ENCODE data around the gene GAS2.

The GAS2 gene

GRCh38 chr11:22742157-22742613 lies 75.8 kb downstream of the GAS2 start:
- 0% methylated on average over 1 of the region's 2 CpGs for WGBS (ENCODE audit: insufficient coverage)
- peak in 2 of 3 donors; percentile 24 to 48 for DNase-seq
- Histone ChIP-seq H3K27me3 (replicated peaks in 2 of 5; ENCODE audit: control insufficient read depth in 4 of 5, insufficient read depth in 5 of 5, low read length in 4 of 5) (no peaks in the 10 kb centered on the region), H3K4me1 (ENCODE audit: control extremely low read depth in 1 of 4, control insufficient read depth in 4 of 4, insufficient read depth in 4 of 4, low read length in 3 of 4) (peaks cover 0 to 2% (median 0%) of the 10 kb centered on the region in 4 experiments), H3K9me3 (ENCODE audit: control extremely low read depth in 1 of 5, control insufficient read depth in 4 of 5, insufficient read depth in 2 of 5, low read depth in 1 of 5, low read length in 4 of 5) (no peaks in the 10 kb centered on the region), H3K36me3 (ENCODE audit: control insufficient read depth in 4 of 4, insufficient read depth in 4 of 4, low read length in 3 of 4) (no peaks in the 10 kb centered on the region), H3K4me3 (ENCODE audit: control insufficient read depth in 1 of 7, extremely low read depth in 1 of 7, insufficient read depth in 4 of 7, low read depth in 2 of 7, low read length in 6 of 7) (no peak overlapping the region), H3K27ac (ENCODE audit: insufficient read depth in 1 of 2, low read depth in 1 of 2, low read length in 2 of 2, poor library complexity in 1 of 2, severe bottlenecking in 2 of 2) (no peak overlapping the region)
- ChIA-PET CTCF (no interaction called here), POLR2A (no interaction called here)

DNA sequence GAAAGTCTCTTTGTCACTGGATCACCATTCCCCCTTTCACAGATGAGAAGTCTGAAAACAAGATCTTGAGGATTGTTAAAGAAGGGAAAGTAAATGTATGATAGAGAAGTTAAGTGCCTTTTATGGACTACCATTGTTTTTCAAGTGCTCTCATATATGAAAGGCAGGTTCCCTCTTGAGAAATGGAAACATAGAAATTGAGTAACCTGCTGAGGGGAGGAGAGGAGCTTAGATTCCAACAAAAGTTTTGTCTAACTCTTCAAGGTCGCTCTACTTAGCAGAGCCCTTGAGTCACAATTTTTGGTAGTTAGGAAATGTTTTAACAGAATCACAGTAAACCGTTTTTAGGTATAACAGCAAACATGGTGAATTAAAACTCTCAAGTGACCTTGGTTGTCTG lies 83.1 kb downstream of the GAS2 start:
- DNase-seq = no peak
- Histone ChIP-seq H3K27me3 (replicated peaks in 2 of 5; ENCODE audit: control insufficient read depth in 4 of 5, insufficient read depth in 5 of 5, low read length in 4 of 5) (no peaks in the 10 kb centered on the region), H3K4me1 (ENCODE audit: control extremely low read depth in 1 of 4, control insufficient read depth in 4 of 4, insufficient read depth in 4 of 4, low read length in 3 of 4) (peaks cover 4 to 22% (median 12%) of the 10 kb centered on the region in 4 experiments), H3K27ac (ENCODE audit: insufficient read depth in 1 of 2, low read depth in 1 of 2, low read length in 2 of 2, poor library complexity in 1 of 2, severe bottlenecking in 2 of 2) (no peak overlapping the region), H3K36me3 (ENCODE audit: control insufficient read depth in 4 of 4, insufficient read depth in 4 of 4, low read length in 3 of 4) (no peaks in the 10 kb centered on the region), H3K9me3 (ENCODE audit: control extremely low read depth in 1 of 5, control insufficient read depth in 4 of 5, insufficient read depth in 2 of 5, low read depth in 1 of 5, low read length in 4 of 5) (no peaks in the 10 kb centered on the region), H3K4me3 (ENCODE audit: control insufficient read depth in 1 of 7, extremely low read depth in 1 of 7, insufficient read depth in 4 of 7, low read depth in 2 of 7, low read length in 6 of 7) (no peak overlapping the region)
- 90% methylated on average over 2 of the region's 2 CpGs for WGBS (ENCODE audit: insufficient coverage)
- POLR2A ChIA-PET = no interaction called here
- CTCF ChIA-PET = no interaction called here

- peaks cover 4 to 22% (median 12%) of the 10 kb centered on the region in 4 experiments for H3K4me1 ChIP-seq (ENCODE audit: control extremely low read depth in 1 of 4, control insufficient read depth in 4 of 4, insufficient read depth in 4 of 4, low read length in 3 of 4)
Measured at GRCh38 chr11:22752908-22753310, 86.5 kb downstream of the GAS2 start.

DNA sequence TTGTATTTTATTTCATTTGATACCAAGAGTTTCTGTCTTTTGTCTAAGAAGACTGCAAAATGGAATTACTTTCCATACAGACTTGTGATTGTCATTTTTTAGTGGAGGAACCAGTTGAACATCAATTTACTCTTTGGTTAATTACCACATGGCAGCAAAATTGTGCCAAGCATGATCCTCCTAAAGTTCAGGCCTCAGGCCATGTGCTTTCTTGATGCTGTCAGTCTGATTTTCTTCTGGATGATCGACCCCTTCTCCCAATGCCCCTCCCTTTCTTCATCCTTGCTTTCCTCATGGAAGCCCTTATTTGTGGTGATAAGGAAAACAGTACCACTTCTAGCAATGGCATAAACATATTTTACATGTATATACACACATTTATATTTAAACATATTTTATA lies 87.0 kb downstream of the GAS2 start:
- no peaks in the 10 kb centered on the region for H3K36me3 ChIP-seq (ENCODE audit: control insufficient read depth in 4 of 4, insufficient read depth in 4 of 4, low read length in 3 of 4)
- CTCF ChIA-PET = no interaction called here
- no peak for DNase-seq
- no peaks in the 10 kb centered on the region for H3K9me3 ChIP-seq (ENCODE audit: control extremely low read depth in 1 of 5, control insufficient read depth in 4 of 5, insufficient read depth in 2 of 5, low read depth in 1 of 5, low read length in 4 of 5)
- peak overlapping the region; percentile 18 to 64 for H3K27ac ChIP-seq (ENCODE audit: insufficient read depth in 1 of 2, low read depth in 1 of 2, low read length in 2 of 2, poor library complexity in 1 of 2, severe bottlenecking in 2 of 2)
- H3K4me3 ChIP-seq (ENCODE audit: control insufficient read depth in 1 of 7, extremely low read depth in 1 of 7, insufficient read depth in 4 of 7, low read depth in 2 of 7, low read length in 6 of 7) = no peak overlapping the region
- H3K4me1 ChIP-seq (ENCODE audit: control extremely low read depth in 1 of 4, control insufficient read depth in 4 of 4, insufficient read depth in 4 of 4, low read length in 3 of 4) = peaks cover 4 to 22% (median 12%) of the 10 kb centered on the region in 4 experiments
- H3K27me3 ChIP-seq (replicated peaks in 2 of 5; ENCODE audit: control insufficient read depth in 4 of 5, insufficient read depth in 5 of 5, low read length in 4 of 5) = no peaks in the 10 kb centered on the region
- POLR2A ChIA-PET = no interaction called here
- WGBS (ENCODE audit: insufficient coverage) = no CpG with 5 or more reads among the region's 1 CpG

More at GRCh38 chr11:22752908-22753310, 86.5 kb downstream of the GAS2 start:
- CTCF ChIA-PET = no interaction called here
- DNase-seq = peak in 2 of 3 donors; percentile 37 to 55
- H3K4me3 ChIP-seq (ENCODE audit: control insufficient read depth in 1 of 7, extremely low read depth in 1 of 7, insufficient read depth in 4 of 7, low read depth in 2 of 7, low read length in 6 of 7) = peak overlapping the region in 1 of 7 experiments; percentile 4
- H3K9me3 ChIP-seq (ENCODE audit: control extremely low read depth in 1 of 5, control insufficient read depth in 4 of 5, insufficient read depth in 2 of 5, low read depth in 1 of 5, low read length in 4 of 5) = no peaks in the 10 kb centered on the region
- POLR2A ChIA-PET = no interaction called here
- no CpG with 5 or more reads among the region's 3 CpGs for WGBS (ENCODE audit: insufficient coverage)
- no peaks in the 10 kb centered on the region for H3K36me3 ChIP-seq (ENCODE audit: control insufficient read depth in 4 of 4, insufficient read depth in 4 of 4, low read length in 3 of 4)
- no peaks in the 10 kb centered on the region for H3K27me3 ChIP-seq (replicated peaks in 2 of 5; ENCODE audit: control insufficient read depth in 4 of 5, insufficient read depth in 5 of 5, low read length in 4 of 5)
- peak overlapping the region; percentile 18 to 64 for H3K27ac ChIP-seq (ENCODE audit: insufficient read depth in 1 of 2, low read depth in 1 of 2, low read length in 2 of 2, poor library complexity in 1 of 2, severe bottlenecking in 2 of 2)

DNA sequence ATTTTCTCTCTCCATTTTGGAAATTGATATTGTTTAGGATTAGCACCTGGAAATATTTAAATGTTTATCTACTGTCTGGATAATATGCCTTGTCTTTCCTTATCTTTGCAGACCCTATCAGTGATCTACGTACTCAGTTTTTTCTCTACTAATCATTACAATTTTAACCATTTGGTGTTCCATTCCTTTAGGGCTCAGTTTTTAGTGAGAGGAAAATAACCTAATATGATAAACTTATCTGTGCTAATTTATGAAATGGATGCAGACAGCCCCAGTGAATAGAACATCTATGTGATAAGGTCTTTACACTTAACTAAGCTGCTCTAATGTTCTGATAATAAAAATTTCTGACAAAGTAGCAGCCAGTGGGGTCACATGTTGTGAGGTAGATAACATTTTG lies 94.7 kb downstream of the GAS2 start:
- POLR2A ChIA-PET = no interaction called here
- DNase-seq = no peak
- CTCF ChIA-PET = no interaction called here
- H3K9me3 ChIP-seq (ENCODE audit: control extremely low read depth in 1 of 5, control insufficient read depth in 4 of 5, insufficient read depth in 2 of 5, low read depth in 1 of 5, low read length in 4 of 5) = no peaks in the 10 kb centered on the region
- no peaks in the 10 kb centered on the region for H3K4me1 ChIP-seq (ENCODE audit: control extremely low read depth in 1 of 4, control insufficient read depth in 4 of 4, insufficient read depth in 4 of 4, low read length in 3 of 4)
- no peak overlapping the region for H3K27ac ChIP-seq (ENCODE audit: insufficient read depth in 1 of 2, low read depth in 1 of 2, low read length in 2 of 2, poor library complexity in 1 of 2, severe bottlenecking in 2 of 2)
- no peaks in the 10 kb centered on the region for H3K36me3 ChIP-seq (ENCODE audit: control insufficient read depth in 4 of 4, insufficient read depth in 4 of 4, low read length in 3 of 4)
- H3K27me3 ChIP-seq (replicated peaks in 2 of 5; ENCODE audit: control insufficient read depth in 4 of 5, insufficient read depth in 5 of 5, low read length in 4 of 5) = no peaks in the 10 kb centered on the region
- H3K4me3 ChIP-seq (ENCODE audit: control insufficient read depth in 1 of 7, extremely low read depth in 1 of 7, insufficient read depth in 4 of 7, low read depth in 2 of 7, low read length in 6 of 7) = no peak overlapping the region
- WGBS (ENCODE audit: insufficient coverage) = no CpG with 5 or more reads among the region's 1 CpG

DNA sequence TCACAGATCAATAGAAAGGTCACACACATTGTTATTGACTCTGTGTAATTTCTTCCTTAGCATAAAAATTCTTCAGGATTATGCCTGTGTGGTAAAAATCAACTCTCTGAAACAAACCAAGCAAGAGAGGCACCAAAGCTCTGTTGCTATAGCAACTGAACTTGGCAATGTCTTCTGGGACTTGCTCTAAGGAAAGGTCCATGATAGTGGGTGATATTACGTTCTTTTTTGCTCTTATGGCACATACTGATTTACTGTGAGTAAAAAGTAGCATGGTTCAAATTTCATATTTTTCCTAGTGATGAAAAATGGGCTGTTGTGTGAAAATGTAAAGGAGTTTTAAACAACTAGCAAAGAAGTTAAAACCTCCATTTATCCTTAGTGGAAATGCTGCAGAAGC lies 96.8 kb downstream of the GAS2 start:
- ChIA-PET POLR2A (no interaction called here), CTCF (no interaction called here)
- no peaks in the 10 kb centered on the region for H3K36me3 ChIP-seq (ENCODE audit: control insufficient read depth in 4 of 4, insufficient read depth in 4 of 4, low read length in 3 of 4)
- no peak overlapping the region for H3K4me3 ChIP-seq (ENCODE audit: control insufficient read depth in 1 of 7, extremely low read depth in 1 of 7, insufficient read depth in 4 of 7, low read depth in 2 of 7, low read length in 6 of 7)
- 100% methylated on average over 1 of the region's 1 CpG for WGBS (ENCODE audit: insufficient coverage)
- H3K9me3 ChIP-seq (ENCODE audit: control extremely low read depth in 1 of 5, control insufficient read depth in 4 of 5, insufficient read depth in 2 of 5, low read depth in 1 of 5, low read length in 4 of 5) = no peaks in the 10 kb centered on the region
- no peaks in the 10 kb centered on the region for H3K4me1 ChIP-seq (ENCODE audit: control extremely low read depth in 1 of 4, control insufficient read depth in 4 of 4, insufficient read depth in 4 of 4, low read length in 3 of 4)
- DNase-seq = no peak
- no peaks in the 10 kb centered on the region for H3K27me3 ChIP-seq (replicated peaks in 2 of 5; ENCODE audit: control insufficient read depth in 4 of 5, insufficient read depth in 5 of 5, low read length in 4 of 5)
- H3K27ac ChIP-seq (ENCODE audit: insufficient read depth in 1 of 2, low read depth in 1 of 2, low read length in 2 of 2, poor library complexity in 1 of 2, severe bottlenecking in 2 of 2) = no peak overlapping the region

DNA sequence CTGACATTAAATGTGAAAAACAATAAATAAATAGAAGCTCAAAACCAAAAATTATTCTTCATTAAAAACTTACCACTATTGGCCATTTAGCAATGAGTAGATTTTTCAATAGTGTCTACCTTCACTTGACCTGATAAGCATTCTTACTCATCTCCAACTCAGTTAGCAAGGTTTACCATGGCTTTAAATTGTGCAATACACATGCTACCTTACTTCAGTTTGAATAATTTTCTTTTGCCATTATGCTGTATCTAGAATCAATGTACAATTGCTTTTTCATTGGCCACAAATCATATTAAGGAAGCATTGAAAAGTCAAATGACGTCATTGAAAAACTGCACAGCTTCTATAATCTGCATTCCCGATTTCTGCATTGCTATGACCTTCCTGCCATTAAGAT lies 98.3 kb downstream of the GAS2 start:
- DNase-seq = no peak
- Histone ChIP-seq H3K4me3 (ENCODE audit: control insufficient read depth in 1 of 7, extremely low read depth in 1 of 7, insufficient read depth in 4 of 7, low read depth in 2 of 7, low read length in 6 of 7) (no peak overlapping the region), H3K9me3 (ENCODE audit: control extremely low read depth in 1 of 5, control insufficient read depth in 4 of 5, insufficient read depth in 2 of 5, low read depth in 1 of 5, low read length in 4 of 5) (no peaks in the 10 kb centered on the region), H3K27me3 (replicated peaks in 2 of 5; ENCODE audit: control insufficient read depth in 4 of 5, insufficient read depth in 5 of 5, low read length in 4 of 5) (no peaks in the 10 kb centered on the region), H3K36me3 (ENCODE audit: control insufficient read depth in 4 of 4, insufficient read depth in 4 of 4, low read length in 3 of 4) (no peaks in the 10 kb centered on the region), H3K4me1 (ENCODE audit: control extremely low read depth in 1 of 4, control insufficient read depth in 4 of 4, insufficient read depth in 4 of 4, low read length in 3 of 4) (no peaks in the 10 kb centered on the region), H3K27ac (ENCODE audit: insufficient read depth in 1 of 2, low read depth in 1 of 2, low read length in 2 of 2, poor library complexity in 1 of 2, severe bottlenecking in 2 of 2) (no peak overlapping the region)
- WGBS (ENCODE audit: insufficient coverage) = 100% methylated on average over 1 of the region's 2 CpGs
- POLR2A ChIA-PET = no interaction called here
- CTCF ChIA-PET = no interaction called here
